Activated CD8-positive, alpha-beta memory T cell treated with anti-CD3 and anti-CD28 coated beads, Interleukin-2, amount 50 U/mL, for 1 hour (primary cell): ENCODE results near the gene ADGRG1.
"Not testable (repeated sequence)": the region's sequence is repeated elsewhere in the genome, so short reads cannot be mapped to it uniquely, and the experiment has no call there.

ENCODE experiments used
- DNase-seq: peaks from one replicate; pipeline ENCODE4 v3.0.0-alpha.2; 2020; ENCODE audit errors: extremely low read depth

Gene ADGRG1

GRCh38 chr16:57628008-57628781 is at the start of gene ADGRG1:
Gene ADGRG1 (plus strand): TSS chr16:57628630. CDS start chr16:57650288, 21,658 bp downstream.
- DNase-seq = no peak

- DNase-seq = no peak
Measured at GRCh38 chr16:57579361-57579665, 49.1 kb upstream of the ADGRG1 start.

GRCh38 chr16:57585051-57585687 is 43.3 kb upstream of the ADGRG1 start:
- DNase-seq = no peak

- no peak for DNase-seq
Measured at GRCh38 chr16:57588831-57589230, 39.6 kb upstream of the ADGRG1 start.

GRCh38 chr16:57589374-57589773 is 39.1 kb upstream of the ADGRG1 start:
- DNase-seq = no peak

- DNase-seq = no peak
Measured at GRCh38 chr16:57590654-57591085, 37.8 kb upstream of the ADGRG1 start.

GRCh38 chr16:57591086-57591869 is 37.2 kb upstream of the ADGRG1 start:
- DNase-seq = no peak

GRCh38 chr16:57591870-57592485 is 36.5 kb upstream of the ADGRG1 start:
- DNase-seq = no peak

GRCh38 chr16:57592591-57593003 is 35.8 kb upstream of the ADGRG1 start:
- no peak for DNase-seq

GRCh38 chr16:57593021-57593420 is 35.4 kb upstream of the ADGRG1 start:
- no peak for DNase-seq

GRCh38 chr16:57593990-57594389 is 34.4 kb upstream of the ADGRG1 start:
- DNase-seq = no peak

- DNase-seq = no peak
Measured at GRCh38 chr16:57594531-57595031, 33.8 kb upstream of the ADGRG1 start.

GRCh38 chr16:57596234-57596633 is 32.2 kb upstream of the ADGRG1 start:
- DNase-seq = not testable (repeated sequence)

- no peak for DNase-seq
Measured at GRCh38 chr16:57598437-57598836, 30.0 kb upstream of the ADGRG1 start.

- DNase-seq = no peak
Measured at GRCh38 chr16:57600048-57600835, 28.2 kb upstream of the ADGRG1 start.

GRCh38 chr16:57600952-57601580 is 27.4 kb upstream of the ADGRG1 start:
- no peak for DNase-seq

- no peak for DNase-seq
Measured at GRCh38 chr16:57601801-57602478, 26.5 kb upstream of the ADGRG1 start.

- no peak for DNase-seq
Measured at GRCh38 chr16:57603115-57604024, 25.1 kb upstream of the ADGRG1 start.

- DNase-seq = no peak
Measured at GRCh38 chr16:57604177-57604576, 24.3 kb upstream of the ADGRG1 start.
